Hepatic stellate cell (primary cell): Measurements from ENCODE around the gene HS3ST4.
"Not testable (repeated sequence)": the region's sequence is repeated elsewhere in the genome, so short reads cannot be mapped to it uniquely, and the experiment has no call there.

Experiments
- DNase-seq: peaks from one replicate; pipeline ENCODE4 v3.0.0; 2011; ENCODE audit warnings: low spot score

HS3ST4 gene

GRCh38 chr16:25730396-25730795 is 38.6 kb downstream of the HS3ST4 start:
- no peak for DNase-seq

DNA sequence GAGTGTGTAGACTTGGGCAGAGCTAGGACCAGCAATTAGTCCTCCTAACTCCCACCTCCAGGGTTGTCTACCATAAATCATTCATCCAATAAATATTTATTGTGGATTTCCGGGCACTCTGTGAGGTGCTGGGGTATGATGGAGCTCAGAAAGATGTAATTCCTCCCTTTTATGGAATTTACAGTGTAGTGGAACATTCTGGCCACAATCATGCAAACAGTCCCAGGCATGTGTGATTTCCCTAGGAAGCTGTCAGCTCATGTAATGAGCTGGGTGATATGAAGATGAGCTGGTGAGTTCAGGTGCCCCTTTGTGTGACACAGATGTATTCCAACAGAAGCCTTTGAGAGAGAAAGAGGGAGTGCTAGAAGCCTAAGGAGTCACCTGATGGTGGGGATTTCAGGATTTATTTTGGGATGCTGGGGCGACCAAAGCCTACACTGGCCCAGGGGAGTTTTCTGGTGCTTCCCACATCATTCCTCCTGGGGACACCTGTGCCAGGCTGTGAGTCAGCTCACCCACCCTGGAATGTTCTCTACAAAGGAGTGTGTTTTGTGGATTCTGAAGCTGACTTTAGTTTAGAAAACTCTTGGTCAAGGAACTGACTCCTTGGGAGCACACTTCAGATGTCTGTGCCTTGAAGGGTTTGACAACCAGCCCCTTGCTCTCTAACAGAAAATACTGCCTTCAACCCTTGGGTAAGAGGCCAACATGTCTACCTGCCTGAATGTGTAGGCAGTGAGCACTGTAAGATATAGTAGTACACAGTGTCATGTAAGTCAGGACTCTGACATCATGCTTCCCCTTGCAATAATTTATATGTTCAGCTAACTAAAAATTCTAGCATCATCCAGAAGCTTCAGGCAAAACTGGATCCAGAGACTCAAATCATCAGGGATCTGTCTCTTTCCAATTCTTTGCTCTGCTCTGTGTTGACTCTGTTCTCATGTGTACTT is 42.9 kb downstream of the HS3ST4 start:
- DNase-seq = no peak

- no peak for DNase-seq
Observed at GRCh38 chr16:25735645-25736044, 43.9 kb downstream of the HS3ST4 start.

GRCh38 chr16:25747160-25747758 is 55.5 kb downstream of the HS3ST4 start:
- no peak for DNase-seq

DNA sequence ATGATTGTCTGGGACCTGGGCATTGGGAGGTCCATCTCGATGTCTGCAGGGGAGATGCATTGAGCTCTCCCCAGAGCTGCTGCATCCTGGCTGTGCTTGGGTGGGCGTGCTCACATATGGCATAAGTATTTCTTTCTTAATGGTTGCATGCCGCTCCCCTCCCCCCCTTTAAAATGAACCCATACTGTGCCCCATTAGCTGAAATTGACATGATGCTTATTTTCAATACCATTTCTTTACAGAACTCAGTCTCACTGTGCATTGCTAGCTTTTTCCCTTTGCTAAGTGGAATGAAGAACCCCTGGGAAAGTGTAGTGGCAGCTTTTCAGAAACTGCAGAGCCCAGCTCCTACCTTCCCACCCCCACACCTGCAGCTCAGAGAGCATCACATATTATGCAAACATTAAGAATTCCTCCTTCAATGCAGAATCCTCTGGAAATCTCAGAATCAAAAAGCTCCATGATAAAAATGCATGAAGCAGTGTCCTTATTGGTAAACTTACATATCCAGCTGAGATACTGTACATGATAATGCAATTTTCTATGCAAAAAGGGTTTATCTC is 56.4 kb downstream of the HS3ST4 start:
- no peak for DNase-seq

GRCh38 chr16:25750488-25751216 is 58.9 kb downstream of the HS3ST4 start:
- DNase-seq = no peak

GRCh38 chr16:25751230-25751835 is 59.6 kb downstream of the HS3ST4 start:
- DNase-seq = no peak

DNA sequence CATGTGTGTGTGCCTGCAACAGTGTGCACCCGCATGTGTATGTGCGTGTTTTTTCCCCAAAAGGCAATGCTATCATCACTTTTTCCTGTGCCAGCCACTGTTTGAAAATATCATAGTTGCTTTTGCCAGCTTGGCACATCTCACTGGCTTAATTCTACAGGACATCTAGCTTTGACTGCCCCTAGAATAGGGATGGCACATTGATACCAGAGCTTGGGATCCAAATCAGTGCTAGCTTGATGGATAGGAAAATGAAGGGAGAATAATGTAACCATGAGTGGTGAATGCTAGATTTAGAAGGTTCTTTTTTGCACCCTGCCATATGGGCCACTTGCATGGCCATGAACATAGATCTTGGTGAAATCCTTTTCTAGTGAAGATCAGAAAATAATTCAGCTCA is 72.7 kb downstream of the HS3ST4 start:
- DNase-seq = no peak

- DNase-seq = no peak
Observed at GRCh38 chr16:25771216-25771615, 79.5 kb downstream of the HS3ST4 start.

DNA sequence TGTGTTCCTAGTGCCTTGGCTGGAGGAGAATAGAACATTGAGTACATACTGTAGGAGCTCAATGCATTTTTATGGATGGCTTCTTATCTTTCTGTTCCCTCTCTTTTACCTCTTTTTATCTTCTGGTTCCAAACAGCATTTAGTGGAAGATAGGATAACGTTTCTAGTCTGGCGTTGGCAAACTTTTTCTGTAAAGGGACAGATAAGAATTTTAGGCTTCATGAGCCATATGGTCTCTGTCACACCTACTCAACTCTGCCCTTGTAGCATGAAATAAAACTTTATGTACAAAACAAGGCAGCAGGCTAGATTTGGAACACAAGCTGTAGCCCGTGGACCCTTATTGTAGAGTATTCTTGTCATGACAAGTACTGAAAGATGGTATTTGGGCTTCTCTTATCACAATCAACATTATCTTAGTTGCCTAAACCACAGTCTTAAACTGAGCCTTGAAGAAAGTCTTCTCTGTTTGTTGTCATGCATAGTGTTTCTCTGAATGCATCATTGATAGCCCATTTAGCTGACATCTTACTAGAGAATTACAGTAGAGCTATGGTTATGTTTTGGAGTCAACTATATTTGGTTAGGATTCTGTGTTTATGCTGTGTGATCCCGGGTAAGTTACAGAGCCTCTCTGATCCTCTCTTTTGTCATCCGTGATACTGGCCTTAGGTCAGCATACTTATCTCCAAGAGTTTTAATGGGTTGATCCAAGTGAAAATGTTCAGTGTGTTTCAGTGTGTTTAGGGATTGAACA is 80.2 kb downstream of the HS3ST4 start:
- DNase-seq = no peak

GRCh38 chr16:25776214-25776613 is 84.5 kb downstream of the HS3ST4 start:
- DNase-seq = not testable (repeated sequence)

- DNase-seq = no peak
Observed at GRCh38 chr16:25783226-25783625, 91.5 kb downstream of the HS3ST4 start.

GRCh38 chr16:25785361-25785760 is 93.6 kb downstream of the HS3ST4 start:
- DNase-seq = no peak

- no peak for DNase-seq
Observed at GRCh38 chr16:25786748-25787147, 95.0 kb downstream of the HS3ST4 start.

DNA sequence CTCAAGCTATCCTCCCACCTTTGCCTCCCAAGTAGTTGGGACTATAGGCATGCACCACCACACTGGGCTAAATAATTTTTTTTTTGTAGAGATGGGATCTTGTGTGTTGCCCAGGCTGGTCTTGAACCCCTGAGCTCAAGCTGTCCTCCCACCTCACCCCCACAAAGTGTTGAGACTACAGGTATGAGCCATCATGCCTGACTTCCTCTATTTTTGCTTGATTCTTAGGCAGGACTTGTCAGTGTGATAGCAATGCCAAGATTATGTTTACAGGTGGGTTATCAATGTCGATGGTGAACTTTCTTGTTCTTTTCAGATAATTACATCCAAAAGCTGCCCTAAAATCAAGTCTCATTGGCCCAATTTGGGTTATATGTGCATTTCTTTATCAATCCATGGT is 96.9 kb downstream of the HS3ST4 start:
- DNase-seq = no peak

GRCh38 chr16:25796239-25796638 is 104.5 kb downstream of the HS3ST4 start:
- DNase-seq = no peak

GRCh38 chr16:25798065-25798464 is 106.3 kb downstream of the HS3ST4 start:
- DNase-seq = no peak

GRCh38 chr16:25799816-25800215 is 108.1 kb downstream of the HS3ST4 start:
- no peak for DNase-seq

DNA sequence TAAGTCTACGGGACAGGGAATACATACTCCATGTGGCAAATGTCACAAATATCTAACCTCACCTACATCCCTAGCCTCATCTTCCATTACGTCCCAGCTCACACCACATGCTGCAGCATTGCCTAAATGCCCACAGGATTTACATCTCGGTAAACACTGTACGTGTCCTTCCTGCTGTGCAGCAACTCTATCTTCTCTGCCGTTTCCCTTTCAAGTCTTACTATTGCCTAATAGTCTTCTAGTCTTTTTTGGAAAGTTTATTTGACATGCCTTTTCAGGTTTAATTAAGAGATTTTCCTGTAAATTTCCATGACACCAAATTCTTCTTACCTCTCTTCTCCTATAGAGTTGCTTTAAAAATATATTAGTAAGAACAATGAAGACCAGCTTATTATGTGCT is 120.5 kb downstream of the HS3ST4 start:
- no peak for DNase-seq

GRCh38 chr16:25817295-25817694 is 125.5 kb downstream of the HS3ST4 start:
- no peak for DNase-seq

- DNase-seq = no peak
Observed at GRCh38 chr16:25817876-25818275, 126.1 kb downstream of the HS3ST4 start.
